Stimulated activated CD8-positive, alpha-beta memory T cell treated with anti-CD3 and anti-CD28 coated beads, Interleukin-12 subunit alpha, Interleukin-12 subunit beta, amount 100 ng/mL, for 1 hour (primary cell): ENCODE data around the gene LDLRAD4.
A peak's percentile ranks its signal among the peaks of the same experiment; 100 is the strongest.

Source experiments
- DNase-seq: peaks from one replicate; pipeline ENCODE4 v3.0.0-alpha.2; 2020; ENCODE audit warnings: low read depth

Gene LDLRAD4

GRCh38 chr18:13539050-13539449 is 320.5 kb downstream of the LDLRAD4 start:
- no peak for DNase-seq

GRCh38 chr18:13539843-13540476 is 321.4 kb downstream of the LDLRAD4 start:
- no peak for DNase-seq

GRCh38 chr18:13540477-13541182 is 322.1 kb downstream of the LDLRAD4 start:
- DNase-seq, result peak; percentile 20

- no peak for DNase-seq
These were observed 323.3 kb downstream of the LDLRAD4 start for GRCh38 chr18:13541621-13542519.

- DNase-seq, result no peak
These were observed 323.9 kb downstream of the LDLRAD4 start for GRCh38 chr18:13542520-13542847.

- DNase-seq, result no peak
These were observed 324.6 kb downstream of the LDLRAD4 start for GRCh38 chr18:13543144-13543543.

GRCh38 chr18:13543811-13544732 is 325.5 kb downstream of the LDLRAD4 start:
- no peak for DNase-seq

GRCh38 chr18:13544953-13545352 is 326.4 kb downstream of the LDLRAD4 start:
- DNase-seq, result no peak

- DNase-seq, result no peak
These were observed 327.0 kb downstream of the LDLRAD4 start for GRCh38 chr18:13545514-13545913.

- no peak for DNase-seq
These were observed 327.4 kb downstream of the LDLRAD4 start for GRCh38 chr18:13545955-13546354.

GRCh38 chr18:13546638-13547037 is 328.1 kb downstream of the LDLRAD4 start:
- DNase-seq, result no peak

- DNase-seq, result no peak
These were observed 328.8 kb downstream of the LDLRAD4 start for GRCh38 chr18:13547347-13547746.

- no peak for DNase-seq
These were observed 329.7 kb downstream of the LDLRAD4 start for GRCh38 chr18:13548106-13548819.

- DNase-seq, result no peak
These were observed 330.7 kb downstream of the LDLRAD4 start for GRCh38 chr18:13548966-13549879.

- no peak for DNase-seq
These were observed 331.3 kb downstream of the LDLRAD4 start for GRCh38 chr18:13549880-13550232.

- DNase-seq, result no peak
These were observed 332.1 kb downstream of the LDLRAD4 start for GRCh38 chr18:13550418-13551304.

GRCh38 chr18:13551305-13551603 is 332.7 kb downstream of the LDLRAD4 start:
- no peak for DNase-seq

- no peak for DNase-seq
These were observed 333.5 kb downstream of the LDLRAD4 start for GRCh38 chr18:13551841-13552733.
